ENCODE data around the gene BCAS1.

GRCh38 chr20:54090230-54091119, 20.1 kb upstream of the BCAS1 start:
- no peak for TF ChIP-seq POLR2A (IDR thresholded peaks at IDR 0.05; ENCODE audit: low read length)
- no peak for TF ChIP-seq GATA1 (IDR thresholded peaks at IDR 0.05; ENCODE audit: low read depth, low read length)

Measured in erythroblast (primary cell).